ENCODE measurements around the gene RHOA. TPM values are rescaled to one million over a fixed set of nuclear protein-coding genes. Genes with fewer than 3 reads are reported as not detected.

The RHOA gene
- total and polyA plus RNA-seq, 2 of the 13 experiments (the other 11 are each of a cell fraction or from before 2014, with no cell fraction given), result 131 to 177 TPM

DNA sequence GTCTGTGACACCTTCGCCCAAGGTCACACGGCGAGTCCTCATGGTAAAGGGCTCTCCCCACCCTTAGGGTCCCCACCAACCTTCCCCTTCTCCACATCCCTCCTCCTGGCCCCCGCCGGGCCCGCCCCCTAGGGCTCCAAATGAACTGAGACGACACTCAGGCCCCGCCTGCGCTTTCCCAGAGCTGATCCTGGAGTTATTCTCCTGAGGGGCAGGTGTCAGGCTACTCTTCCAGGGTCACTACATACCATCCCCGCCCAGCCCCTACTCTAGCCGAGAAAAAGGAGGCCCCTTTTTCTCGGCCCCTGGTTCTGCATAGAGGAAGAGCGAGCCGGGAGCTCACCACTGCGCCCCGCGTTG is 72.2 kb downstream of the RHOA start (continued):
- TF ChIP-seq PHF20 (CRISPR knock-in tag; IDR thresholded peaks at IDR 0.05), result no peak
- no peak for TF ChIP-seq AGO2 (optimal IDR thresholded peaks at IDR 0.05; ENCODE audit: low read depth, low read length)
- TF ChIP-seq, protein P1, sequence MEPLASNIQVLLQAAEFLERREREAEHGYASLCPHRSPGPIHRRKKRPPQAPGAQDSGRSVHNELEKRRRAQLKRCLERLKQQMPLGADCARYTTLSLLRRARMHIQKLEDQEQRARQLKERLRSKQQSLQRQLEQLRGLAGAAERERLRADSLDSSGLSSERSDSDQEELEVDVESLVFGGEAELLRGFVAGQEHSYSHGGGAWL (CRISPR knock-in tag; IDR thresholded peaks at IDR 0.05), result no peak
- TF ChIP-seq ZNF350 (CRISPR knock-in tag; IDR thresholded peaks at IDR 0.05; ENCODE audit: borderline replicate concordance, low read depth), result no peak
- TF ChIP-seq, protein P2, sequence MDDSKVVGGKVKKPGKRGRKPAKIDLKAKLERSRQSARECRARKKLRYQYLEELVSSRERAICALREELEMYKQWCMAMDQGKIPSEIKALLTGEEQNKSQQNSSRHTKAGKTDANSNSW (CRISPR knock-in tag; IDR thresholded peaks at IDR 0.05; ENCODE audit: borderline replicate concordance), result no peak
- TF ChIP-seq, protein P3, sequence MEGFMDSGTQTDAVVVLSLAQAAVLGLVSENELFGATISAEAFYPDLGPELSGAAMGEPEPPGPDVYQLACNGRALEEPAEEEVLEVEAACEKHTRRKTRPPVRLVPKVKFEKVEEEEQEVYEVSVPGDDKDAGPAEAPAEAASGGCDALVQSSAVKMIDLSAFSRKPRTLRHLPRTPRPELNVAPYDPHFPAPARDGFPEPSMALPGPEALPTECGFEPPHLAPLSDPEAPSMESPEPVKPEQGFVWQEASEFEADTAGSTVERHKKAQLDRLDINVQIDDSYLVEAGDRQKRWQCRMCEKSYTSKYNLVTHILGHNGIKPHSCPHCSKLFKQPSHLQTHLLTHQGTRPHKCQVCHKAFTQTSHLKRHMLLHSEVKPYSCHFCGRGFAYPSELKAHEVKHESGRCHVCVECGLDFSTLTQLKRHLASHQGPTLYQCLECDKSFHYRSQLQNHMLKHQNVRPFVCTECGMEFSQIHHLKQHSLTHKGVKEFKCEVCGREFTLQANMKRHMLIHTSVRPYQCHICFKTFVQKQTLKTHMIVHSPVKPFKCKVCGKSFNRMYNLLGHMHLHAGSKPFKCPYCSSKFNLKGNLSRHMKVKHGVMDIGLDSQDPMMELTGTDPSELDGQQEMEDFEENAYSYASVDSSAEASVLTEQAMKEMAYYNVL (CRISPR knock-in tag; IDR thresholded peaks at IDR 0.05; ENCODE audit: borderline replicate concordance), result no peak
- TF ChIP-seq, protein P4, sequence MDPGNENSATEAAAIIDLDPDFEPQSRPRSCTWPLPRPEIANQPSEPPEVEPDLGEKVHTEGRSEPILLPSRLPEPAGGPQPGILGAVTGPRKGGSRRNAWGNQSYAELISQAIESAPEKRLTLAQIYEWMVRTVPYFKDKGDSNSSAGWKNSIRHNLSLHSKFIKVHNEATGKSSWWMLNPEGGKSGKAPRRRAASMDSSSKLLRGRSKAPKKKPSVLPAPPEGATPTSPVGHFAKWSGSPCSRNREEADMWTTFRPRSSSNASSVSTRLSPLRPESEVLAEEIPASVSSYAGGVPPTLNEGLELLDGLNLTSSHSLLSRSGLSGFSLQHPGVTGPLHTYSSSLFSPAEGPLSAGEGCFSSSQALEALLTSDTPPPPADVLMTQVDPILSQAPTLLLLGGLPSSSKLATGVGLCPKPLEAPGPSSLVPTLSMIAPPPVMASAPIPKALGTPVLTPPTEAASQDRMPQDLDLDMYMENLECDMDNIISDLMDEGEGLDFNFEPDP (CRISPR knock-in tag; conservative IDR thresholded peaks at IDR 0.05), result no peak
- no peak for TF ChIP-seq NCOA1 (CRISPR knock-in tag; IDR thresholded peaks at IDR 0.05)
